AG09319 (cell line): ENCODE data around the gene ARHGAP20.

Experiments used
- DNase-seq: peaks from one replicate; pipeline ENCODE4 v3.0.0-alpha.2; 2010; ENCODE audit warnings: low read depth; ENCODE audit errors: extremely low read depth
- TF ChIP-seq, protein P1 (sequence below): IDR thresholded peaks from 2 replicates; pipeline ENCODE4 v1.5.1; 2011; ENCODE audit warnings: low read depth, mild to moderate bottlenecking, inconsistent platforms, low read length, moderate library complexity

Gene ARHGAP20

DNA sequence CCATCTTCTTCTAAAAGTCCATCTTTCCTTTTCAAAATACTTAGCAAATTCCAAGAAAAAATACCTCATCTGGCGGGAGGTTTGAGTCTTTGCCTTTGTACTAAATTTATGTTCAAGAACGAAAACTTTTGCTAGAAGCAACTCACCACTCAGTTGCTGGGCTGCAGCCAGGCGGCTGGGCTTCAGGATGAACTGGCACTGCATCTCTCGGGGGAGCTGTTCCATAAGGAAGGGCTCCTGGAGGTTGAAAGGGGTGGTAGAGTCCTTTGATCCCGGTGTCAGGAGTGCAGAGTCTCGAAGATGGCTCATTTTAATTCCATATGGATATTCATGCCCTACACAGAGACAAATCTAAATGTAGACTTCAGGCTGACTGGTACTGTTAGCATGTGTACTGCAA, 105.8 kb downstream of the ARHGAP20 start:
- DNase-seq, result no peak
- TF ChIP-seq, protein P1, sequence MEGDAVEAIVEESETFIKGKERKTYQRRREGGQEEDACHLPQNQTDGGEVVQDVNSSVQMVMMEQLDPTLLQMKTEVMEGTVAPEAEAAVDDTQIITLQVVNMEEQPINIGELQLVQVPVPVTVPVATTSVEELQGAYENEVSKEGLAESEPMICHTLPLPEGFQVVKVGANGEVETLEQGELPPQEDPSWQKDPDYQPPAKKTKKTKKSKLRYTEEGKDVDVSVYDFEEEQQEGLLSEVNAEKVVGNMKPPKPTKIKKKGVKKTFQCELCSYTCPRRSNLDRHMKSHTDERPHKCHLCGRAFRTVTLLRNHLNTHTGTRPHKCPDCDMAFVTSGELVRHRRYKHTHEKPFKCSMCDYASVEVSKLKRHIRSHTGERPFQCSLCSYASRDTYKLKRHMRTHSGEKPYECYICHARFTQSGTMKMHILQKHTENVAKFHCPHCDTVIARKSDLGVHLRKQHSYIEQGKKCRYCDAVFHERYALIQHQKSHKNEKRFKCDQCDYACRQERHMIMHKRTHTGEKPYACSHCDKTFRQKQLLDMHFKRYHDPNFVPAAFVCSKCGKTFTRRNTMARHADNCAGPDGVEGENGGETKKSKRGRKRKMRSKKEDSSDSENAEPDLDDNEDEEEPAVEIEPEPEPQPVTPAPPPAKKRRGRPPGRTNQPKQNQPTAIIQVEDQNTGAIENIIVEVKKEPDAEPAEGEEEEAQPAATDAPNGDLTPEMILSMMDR, result no peak

DNA sequence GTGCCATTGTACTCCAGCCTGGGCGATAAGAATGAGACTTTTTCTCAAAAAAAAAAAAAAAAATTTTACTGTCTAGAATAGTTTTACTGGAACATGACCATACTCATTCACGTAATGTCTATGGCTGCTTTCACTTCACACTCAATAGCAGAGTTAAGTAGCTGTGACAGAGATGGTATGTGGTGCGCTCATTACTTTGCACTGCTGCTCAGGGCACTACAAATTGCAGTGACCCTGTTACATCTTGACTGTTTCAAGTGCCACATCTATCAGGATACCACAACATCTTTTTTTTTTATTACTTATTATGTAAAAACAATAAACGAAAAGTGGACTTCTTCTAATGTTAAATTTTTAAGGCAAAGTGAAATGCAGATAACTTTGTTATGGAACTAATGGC, 110.3 kb downstream of the ARHGAP20 start:
- no peak for DNase-seq
- TF ChIP-seq, protein P1, result no peak

DNA sequence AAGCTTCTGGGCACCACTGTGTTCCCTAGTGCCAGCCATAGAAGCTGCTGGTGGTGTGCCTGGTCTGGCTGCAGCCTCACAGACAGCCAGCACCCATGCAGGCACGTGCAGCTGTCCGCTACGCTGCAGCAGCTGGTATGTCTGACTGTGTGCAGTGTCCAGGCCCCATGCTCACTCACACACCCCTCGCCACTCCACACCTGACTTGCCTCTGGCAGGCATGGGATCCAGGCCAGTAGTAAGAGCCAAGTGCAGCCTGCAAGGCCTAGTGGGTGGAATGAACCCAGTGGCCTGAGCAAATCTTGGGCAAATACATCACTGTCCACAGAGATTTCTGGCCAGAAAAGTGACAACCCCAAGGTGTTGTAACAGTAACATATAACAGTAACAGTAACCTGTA, 111.9 kb downstream of the ARHGAP20 start:
- TF ChIP-seq, protein P1, result no peak
- no peak for DNase-seq

DNA sequence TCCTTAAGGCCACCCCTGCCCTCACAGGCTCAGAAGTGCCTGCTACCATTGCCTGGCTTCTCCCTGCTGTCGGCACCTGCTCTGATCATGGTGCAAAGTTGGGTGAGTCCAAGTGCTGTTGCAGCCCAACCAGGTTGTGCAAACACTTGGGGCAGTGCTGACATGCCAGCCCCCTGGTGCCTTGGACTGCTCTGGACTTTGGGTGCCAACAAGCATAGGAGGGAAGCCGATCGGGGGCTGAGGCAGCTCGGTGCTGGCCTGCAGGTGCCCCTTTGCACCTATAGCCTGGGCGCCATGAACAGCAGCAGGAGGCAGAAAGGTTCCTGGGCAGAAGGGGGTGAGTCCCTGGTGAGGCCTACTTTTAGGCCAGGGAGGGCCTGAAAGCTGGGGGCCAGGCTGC, 113.0 kb downstream of the ARHGAP20 start:
- DNase-seq, result no peak
- TF ChIP-seq, protein P1, result no peak

DNA sequence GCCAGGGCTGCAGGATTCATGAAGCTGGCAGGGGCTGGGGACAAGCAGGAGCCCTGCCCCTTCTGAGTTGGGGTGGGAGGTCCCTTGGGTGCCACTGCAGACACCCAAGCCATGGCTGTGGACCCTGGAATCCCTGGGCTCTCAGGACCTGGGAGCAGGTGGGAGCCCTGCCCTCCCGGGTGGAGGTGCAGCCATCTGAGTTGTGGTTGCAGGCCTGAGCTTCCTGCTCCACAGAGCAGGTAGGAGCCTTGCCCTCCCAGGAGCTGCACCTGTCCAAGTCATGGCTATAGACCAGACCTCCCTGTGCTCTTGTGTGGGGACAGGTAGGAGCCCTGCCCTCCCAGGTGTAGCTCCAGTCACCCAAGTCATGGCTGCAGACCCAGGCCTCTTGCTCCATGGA, 113.5 kb downstream of the ARHGAP20 start:
- TF ChIP-seq, protein P1, result no peak
- no peak for DNase-seq

DNA sequence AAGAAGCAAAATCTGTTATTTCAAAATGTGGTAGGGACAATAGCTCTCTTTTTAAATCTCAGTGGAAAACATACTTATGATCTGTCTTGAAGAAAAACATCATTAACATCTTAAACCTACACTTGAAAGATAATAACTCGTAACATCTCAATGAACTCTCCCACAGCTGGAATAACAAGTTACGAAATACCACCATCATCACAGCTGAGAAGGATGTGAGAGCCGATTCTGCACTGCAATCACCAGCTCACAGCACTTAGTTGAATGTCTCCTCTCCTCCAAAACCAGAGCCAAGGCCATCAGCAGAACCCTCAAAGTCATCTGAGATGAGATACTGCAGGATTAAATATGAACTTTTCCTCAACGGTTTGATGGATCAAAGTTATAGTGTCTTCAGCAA, 124.3 kb downstream of the ARHGAP20 start:
- no peak for DNase-seq
- TF ChIP-seq, protein P1, result no peak

DNA sequence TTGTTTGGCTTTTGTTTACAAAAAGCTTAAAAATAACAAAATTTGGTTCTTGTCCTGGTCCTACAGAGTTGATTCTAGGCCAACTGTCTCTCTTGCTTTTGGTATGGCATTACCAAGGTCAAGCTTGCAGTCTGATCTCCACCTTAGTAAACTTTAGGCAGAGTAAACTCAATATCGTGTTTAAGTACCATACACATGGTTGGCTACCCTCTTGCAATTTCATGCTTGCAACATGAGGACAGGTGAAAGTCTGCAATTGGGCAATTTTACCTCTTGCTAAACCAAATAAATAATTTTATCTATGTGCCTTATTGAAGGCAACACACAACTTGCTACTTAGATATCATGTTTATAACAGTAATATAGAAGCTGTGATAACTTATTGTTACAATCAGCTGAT, 125.1 kb downstream of the ARHGAP20 start:
- DNase-seq, result no peak
- TF ChIP-seq, protein P1, result no peak
